ENCODE results near the gene ASNSD1. TPM values are rescaled to one million over a fixed set of nuclear protein-coding genes. Genes with fewer than 3 reads are reported as not detected.

Gene ASNSD1
- total and polyA plus RNA-seq, 2 of the 8 experiments (the other 6 are each of a cell fraction or from before 2014, with no cell fraction given) = 14.1 to 44.8 TPM

DNA sequence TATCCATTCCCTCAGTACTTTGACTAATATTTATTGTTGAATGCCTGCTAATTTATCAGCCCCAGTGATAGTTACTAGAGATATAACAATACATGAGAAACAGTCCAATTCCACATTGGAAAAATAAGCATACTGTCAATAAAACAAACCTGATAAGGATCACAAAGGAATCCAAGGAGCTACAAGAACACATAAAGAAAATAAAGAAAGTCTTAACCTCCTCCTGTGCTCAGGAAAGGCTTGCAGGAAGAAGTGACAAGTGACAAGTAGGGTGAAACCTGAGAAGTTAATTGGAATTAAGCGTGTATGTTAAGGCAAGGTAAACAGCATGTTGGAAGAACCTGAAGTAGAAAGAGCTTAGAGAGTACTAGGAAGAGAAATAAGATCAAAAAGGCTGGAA lies 20.3 kb upstream of the ASNSD1 start:
- Histone ChIP-seq H2AFZ (ENCODE audit: low read length) (peak overlapping the region; percentile 37; the same call in 1 of the 2 replicates), H3K27ac (ENCODE audit: low read depth, low read length) (no peak overlapping the region), H4K91ac (replicated peaks; ENCODE audit: insufficient read length, low read length) (no peak overlapping the region), H3K23ac (ENCODE audit: insufficient read length) (no peak overlapping the region), H2BK12ac (ENCODE audit: low read depth, low read length) (no peak overlapping the region), H3K4me1 (replicated peaks in 1 of 4; ENCODE audit: control insufficient read depth in 3 of 4, insufficient read depth in 4 of 4, low read length in 3 of 4) (peaks cover 0 to 3% (median 2%) of the 10 kb centered on the region in 4 experiments; a peak in 3 of 7 replicates), H3K4me3 (ENCODE audit: extremely low read depth in 1 of 4, insufficient read depth in 2 of 4, low read depth in 3 of 4, low read length in 4 of 4) (peak overlapping the region in 1 of 4 experiments; percentile 4; a peak in 3 of 8 replicates), H4K8ac (ENCODE audit: extremely low read depth, insufficient read depth, low read length) (no peak overlapping the region), H3K36me3 (ENCODE audit: control insufficient read depth in 2 of 4, insufficient read depth in 4 of 4, low read length in 3 of 4) (no peaks in the 10 kb centered on the region), H2BK15ac (ENCODE audit: low read length) (no peak overlapping the region), H3K23me2 (ENCODE audit: low read depth, low read length) (no peaks in the 10 kb centered on the region; the same call in 1 of the 2 replicates), H4K20me1 (replicated peaks in 1 of 2; ENCODE audit: control insufficient read depth in 1 of 2, insufficient read depth in 2 of 2, low read length in 2 of 2) (no peaks in the 10 kb centered on the region), H3K14ac (ENCODE audit: insufficient read length) (no peak overlapping the region), H3K18ac (ENCODE audit: extremely low read depth, low read length) (no peak overlapping the region), H2AK5ac (ENCODE audit: low read depth, low read length) (no peak overlapping the region), H2BK20ac (ENCODE audit: low read length) (no peak overlapping the region), H3K27me3 (replicated peaks in 1 of 4; ENCODE audit: control insufficient read depth in 3 of 4, extremely low read depth in 1 of 4, insufficient read depth in 3 of 4, low read length in 3 of 4) (no peaks in the 10 kb centered on the region), H3K9me3 (ENCODE audit: insufficient read depth in 2 of 2, low read depth in 1 of 2, low read length in 1 of 2) (no peaks in the 10 kb centered on the region), H3K56ac (replicated peaks; ENCODE audit: insufficient read length, low read depth, low read length) (no peak overlapping the region), H2BK5ac (ENCODE audit: low read depth, low read length) (no peak overlapping the region), H3K4ac (replicated peaks; ENCODE audit: insufficient read length, low read depth, low read length) (no peak overlapping the region), H3K79me1 (ENCODE audit: low read depth, low read length) (no peaks in the 10 kb centered on the region), H2BK120ac (replicated peaks; ENCODE audit: low read depth, low read length) (no peak overlapping the region), H3K9ac (replicated peaks in 1 of 4; ENCODE audit: extremely low read depth in 1 of 4, low read depth in 3 of 4, low read length in 3 of 4) (no peak overlapping the region), H4K5ac (ENCODE audit: insufficient read length, low read depth, low read length) (no peak overlapping the region), H3K4me2 (ENCODE audit: insufficient read depth in 1 of 2, low read depth in 2 of 2, low read length in 2 of 2) (peak overlapping the region; percentile 31 to 41; a peak in 3 of 4 replicates), H3K79me2 (ENCODE audit: control insufficient read depth in 1 of 2, insufficient read depth in 2 of 2, low read length in 2 of 2) (no peaks in the 10 kb centered on the region)
- ChIA-PET CTCF (ENCODE audit: partially characterized antibody) (interaction anchor here (1.2 to 3.2 kb wide), 5 partner anchors 8 to 448 kb away, joined by 3 to 12 read pairs (median 4); partner anchors contain the start of gene ASNSD1), POLR2A (ENCODE audit: partially characterized antibody) (interaction anchor here (1.1 kb wide), 1 partner anchor 43 kb away, joined by 3 read pairs; no protein-coding TSS in a partner anchor)
- FAIRE-seq (no peak), DNase-seq (ENCODE audit: low read depth in 1 of 2, low spot score in 2 of 2) (no peak)
- WGBS, 2 experiments (ENCODE audit: extremely low coverage in 1 of 2, insufficient coverage in 1 of 2, insufficient read length in 1 of 2, insufficient replicate concordance in 2 of 2, low coverage in 1 of 2, low lambda C conversion rate in 2 of 2, missing lambda C conversion rate in 1 of 2) = 4% methylated on average over 1 of the region's 1 CpG; no CpG with 5 or more reads in 1 of the 2 experiments
- TF ChIP-seq RAD21 (IDR thresholded peaks at IDR 0.05 in 1 of 2, conservative IDR thresholded peaks at IDR 0.05 in 1 of 2; ENCODE audit: low read depth in 2 of 2, low read length in 2 of 2) (no peak), EP300 (IDR thresholded peaks at IDR 0.05; ENCODE audit: borderline replicate concordance in 1 of 2, low read depth in 2 of 2, low read length in 2 of 2) (no peak), NRF1 (IDR thresholded peaks at IDR 0.05; ENCODE audit: low read depth, low read length) (no peak), SIRT6 (IDR thresholded peaks at IDR 0.05; ENCODE audit: low read length) (no peak), RXRA (IDR thresholded peaks at IDR 0.05; ENCODE audit: insufficient read depth, low read depth, low read length) (no peak), ASH2L (IDR thresholded peaks at IDR 0.05; ENCODE audit: low read length) (no peak), JUND (IDR thresholded peaks at IDR 0.05; ENCODE audit: low read length) (no peak), TCF12 (IDR thresholded peaks at IDR 0.05; ENCODE audit: low read depth, low read length) (no peak)
- TF ChIP-seq, protein P1, sequence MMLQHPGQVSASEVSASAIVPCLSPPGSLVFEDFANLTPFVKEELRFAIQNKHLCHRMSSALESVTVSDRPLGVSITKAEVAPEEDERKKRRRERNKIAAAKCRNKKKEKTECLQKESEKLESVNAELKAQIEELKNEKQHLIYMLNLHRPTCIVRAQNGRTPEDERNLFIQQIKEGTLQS (IDR thresholded peaks at IDR 0.05; ENCODE audit: insufficient read depth, low read depth, low read length) = no peak
- TF ChIP-seq, protein P2, sequence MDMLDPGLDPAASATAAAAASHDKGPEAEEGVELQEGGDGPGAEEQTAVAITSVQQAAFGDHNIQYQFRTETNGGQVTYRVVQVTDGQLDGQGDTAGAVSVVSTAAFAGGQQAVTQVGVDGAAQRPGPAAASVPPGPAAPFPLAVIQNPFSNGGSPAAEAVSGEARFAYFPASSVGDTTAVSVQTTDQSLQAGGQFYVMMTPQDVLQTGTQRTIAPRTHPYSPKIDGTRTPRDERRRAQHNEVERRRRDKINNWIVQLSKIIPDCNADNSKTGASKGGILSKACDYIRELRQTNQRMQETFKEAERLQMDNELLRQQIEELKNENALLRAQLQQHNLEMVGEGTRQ (IDR thresholded peaks at IDR 0.05; ENCODE audit: low read length) = no peak
